Right kidney (tissue), 1 donor: ENCODE data around the gene EFL1.
"Not testable (repeated sequence)": the region's sequence is repeated elsewhere in the genome, so short reads cannot be mapped to it uniquely, and the experiment has no call there.

ENCODE experiments used
- DNase-seq: peaks from one replicate; pipeline ENCODE4 v3.0.0-alpha.2; 2016

The EFL1 gene

DNA sequence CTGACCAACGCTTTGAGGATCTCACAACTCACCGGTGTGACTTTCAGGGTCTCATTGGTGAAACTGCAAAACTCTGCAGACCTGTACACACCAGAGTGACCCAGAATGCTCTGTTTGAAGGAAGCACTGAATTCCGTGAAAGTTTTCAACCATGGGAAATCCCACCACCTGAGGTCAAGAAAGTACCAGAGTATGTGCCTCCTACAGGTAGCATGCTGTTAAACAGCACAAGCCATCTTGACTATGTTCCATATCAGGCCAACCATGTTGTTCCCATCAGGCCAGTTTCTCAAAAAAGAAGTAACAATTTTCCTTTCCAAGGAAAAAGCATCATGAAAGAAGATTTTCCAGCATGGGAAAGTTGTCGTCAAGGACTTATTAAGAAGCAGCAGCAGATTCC is 19.9 kb upstream of the EFL1 start:
- not testable (repeated sequence) for DNase-seq

DNA sequence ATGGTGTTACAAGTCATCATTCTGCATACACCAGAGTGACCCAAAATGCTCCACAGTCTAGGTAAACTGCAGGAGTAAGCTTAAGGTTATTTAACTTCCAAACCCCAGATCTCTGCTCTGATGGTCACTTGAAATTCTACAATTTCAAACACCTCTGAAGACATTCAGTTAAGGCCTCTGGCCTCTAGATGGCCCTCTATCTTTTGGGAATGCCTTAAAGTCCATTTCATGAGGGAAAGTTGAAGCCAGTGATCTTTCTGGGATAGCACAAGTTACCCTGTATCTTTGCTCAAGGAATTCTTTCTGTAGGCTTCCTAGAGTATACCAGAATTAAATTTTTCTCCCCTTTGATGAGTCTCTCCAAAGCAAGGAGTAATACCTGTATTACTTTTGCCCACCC is 18.7 kb upstream of the EFL1 start:
- DNase-seq = not testable (repeated sequence)

DNA sequence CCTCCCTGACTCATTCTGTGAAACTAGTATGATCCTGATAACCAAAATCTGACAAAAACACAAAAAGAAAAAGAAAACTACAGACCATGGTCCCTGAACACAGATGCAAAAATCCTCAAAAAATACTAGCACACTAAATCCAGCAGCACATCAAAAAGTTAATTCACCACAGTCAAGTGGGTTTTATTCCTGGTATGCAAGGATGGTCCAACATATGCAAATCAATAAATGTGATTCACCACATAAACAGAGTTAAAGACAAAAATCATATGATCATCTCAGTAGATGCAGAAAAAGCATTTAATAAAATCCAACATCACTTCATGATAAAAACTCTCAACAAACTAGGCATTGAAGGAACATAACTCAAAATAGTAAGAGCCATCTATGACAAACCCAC is 12.9 kb upstream of the EFL1 start:
- DNase-seq = no peak

DNA sequence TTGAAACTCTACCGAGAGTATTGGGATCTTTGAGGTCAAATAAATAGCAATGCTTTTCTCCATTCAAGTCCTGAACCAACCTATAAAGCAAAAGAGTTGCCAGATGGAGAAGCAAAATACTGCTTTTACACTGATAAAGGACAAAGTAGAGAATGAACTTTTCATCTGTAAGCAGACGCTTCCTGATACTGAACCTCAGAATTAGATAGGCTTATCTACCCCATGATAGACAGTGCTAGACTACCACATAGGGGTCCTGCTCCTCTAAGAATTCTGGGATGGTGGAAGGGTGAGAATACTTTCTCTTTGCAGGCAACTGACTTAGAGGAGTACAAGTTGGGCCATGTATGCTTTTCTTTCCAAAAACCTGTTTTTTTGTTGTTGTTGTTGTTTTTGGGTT is 9.6 kb upstream of the EFL1 start:
- no peak for DNase-seq

DNA sequence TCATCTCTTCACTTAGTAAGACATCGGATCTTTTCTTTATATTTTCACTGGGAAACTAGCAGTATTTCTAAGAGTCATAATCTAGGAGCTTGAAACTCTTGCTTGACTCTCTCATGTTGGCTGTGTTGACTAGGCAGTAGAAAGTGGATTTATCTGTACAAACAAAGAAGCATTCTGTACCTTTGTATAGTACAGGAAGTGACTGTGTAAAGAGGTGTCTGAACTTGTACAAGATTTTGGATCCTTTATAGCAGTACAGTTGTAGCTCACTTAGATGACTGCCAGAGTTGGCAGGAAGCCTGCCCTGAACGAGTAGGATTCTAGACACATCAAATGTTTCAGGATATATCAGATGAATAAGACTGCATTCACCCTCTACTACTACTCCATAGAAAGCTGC is 5.9 kb upstream of the EFL1 start:
- DNase-seq = not testable (repeated sequence)

DNA sequence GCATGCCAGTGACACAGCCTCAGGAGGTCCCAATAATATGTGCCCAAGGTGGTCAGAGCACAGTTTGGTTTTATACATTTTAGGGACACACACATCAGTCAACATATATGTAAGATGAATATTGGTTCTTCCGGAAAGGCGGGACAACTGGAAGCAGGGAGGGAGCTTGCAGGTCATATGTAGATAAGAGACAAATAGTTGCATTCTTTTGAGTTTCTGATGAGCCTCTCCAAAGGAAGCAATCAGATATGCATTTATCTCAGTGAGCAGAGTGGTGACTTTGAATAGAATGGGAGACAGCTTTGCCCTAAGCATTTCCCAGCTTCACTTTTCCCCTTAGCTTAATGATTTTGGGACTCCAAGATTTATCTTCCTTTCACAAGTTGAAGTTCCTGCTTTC is 4.6 kb upstream of the EFL1 start:
- not testable (repeated sequence) for DNase-seq

DNA sequence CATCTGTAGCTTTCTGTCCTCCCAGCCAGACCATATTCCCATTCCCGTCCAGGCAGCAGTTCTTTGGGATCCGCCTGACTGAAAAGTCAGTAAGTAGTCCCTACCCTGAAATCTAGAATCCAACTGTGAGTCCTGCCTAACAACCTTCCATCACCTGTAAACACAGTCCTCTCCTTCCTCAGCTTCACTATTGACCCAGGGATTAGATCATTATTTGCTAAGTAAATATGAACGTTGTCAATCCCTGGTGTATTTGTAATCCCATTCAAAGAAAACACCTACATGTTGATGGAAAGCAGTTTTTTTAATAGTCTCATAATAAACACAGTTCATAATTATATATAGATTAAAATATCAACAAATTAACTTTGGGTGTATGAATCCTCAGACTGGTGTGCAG is 816 bp upstream of the EFL1 start:
- DNase-seq = no peak

DNA sequence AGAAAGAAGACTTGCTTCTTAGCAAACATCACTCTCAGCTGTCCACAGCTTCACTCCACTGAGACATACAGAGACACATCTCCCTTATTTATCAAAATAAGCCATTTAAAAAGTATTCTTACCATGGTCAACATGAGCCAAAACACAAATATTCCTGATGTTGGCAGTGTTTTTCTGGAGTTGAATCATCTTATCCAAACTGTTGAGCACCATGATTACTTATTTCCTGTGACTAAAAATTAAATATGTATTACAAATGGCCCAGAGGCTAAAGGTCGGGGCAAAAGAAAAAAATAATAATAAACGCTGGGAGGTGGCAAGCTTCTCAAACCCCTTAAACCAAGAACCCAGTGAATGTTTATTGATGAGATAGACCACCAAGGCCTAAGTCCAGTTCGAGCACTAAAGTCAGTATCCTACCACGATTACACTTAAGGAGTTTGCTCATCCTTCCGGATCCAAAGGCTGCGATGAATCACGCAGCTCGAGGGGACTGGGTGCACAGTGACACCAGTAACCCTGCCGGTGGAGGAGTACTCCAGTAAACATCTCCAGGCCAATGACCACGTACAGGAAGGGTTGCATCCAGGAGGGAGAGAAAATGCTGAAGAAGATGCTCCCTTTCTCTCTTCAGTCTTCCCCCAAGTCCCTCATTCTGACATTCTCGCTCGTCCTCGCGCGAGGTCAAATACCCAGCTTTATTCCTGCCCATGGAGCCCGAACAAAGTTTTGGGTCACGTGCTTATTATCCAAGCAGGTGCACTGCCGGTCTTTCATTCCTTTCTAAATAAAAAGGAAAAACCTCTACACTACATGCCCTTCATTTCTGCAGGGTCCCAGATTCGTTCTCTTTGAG is 740 bp downstream of the EFL1 start:
- peak; percentile 10 for DNase-seq

DNA sequence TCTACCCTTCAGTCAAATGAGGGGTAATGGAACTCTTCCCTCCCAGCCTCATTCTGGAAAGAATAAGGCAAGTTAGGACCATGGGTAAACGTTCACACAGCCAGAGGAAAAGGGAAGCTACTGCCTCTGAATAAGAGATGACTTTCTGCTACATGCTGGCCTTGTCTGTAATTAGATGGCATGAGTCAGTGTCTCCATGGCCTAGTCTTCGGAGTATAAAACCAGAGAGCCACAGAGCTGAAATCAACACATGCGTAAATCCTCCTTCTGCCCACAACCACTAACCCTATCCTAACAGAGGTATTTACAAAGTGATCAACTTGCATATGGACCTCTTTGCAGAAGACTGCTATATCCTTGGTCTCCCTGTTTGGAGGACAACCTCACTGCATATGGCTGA is 14.3 kb downstream of the EFL1 start:
- DNase-seq = not testable (repeated sequence)

DNA sequence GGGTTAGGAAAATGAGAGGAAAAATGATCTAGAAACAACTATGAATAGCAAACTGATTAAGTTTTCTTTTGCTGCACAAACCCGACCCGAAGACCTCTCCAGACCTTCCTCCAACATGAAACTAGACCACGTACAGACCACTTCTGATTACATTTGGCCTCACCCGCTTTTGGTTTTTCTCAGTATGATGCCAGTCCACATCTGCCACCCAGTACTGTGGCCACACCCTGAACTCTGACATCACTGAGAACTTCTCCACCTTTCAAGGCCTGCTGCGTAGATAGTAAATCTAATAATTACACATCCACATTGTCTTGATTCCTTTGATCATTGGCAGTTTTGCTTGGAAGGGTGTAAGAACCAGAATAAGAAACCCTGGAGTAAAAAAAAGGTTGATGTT is 16.6 kb downstream of the EFL1 start:
- DNase-seq = not testable (repeated sequence)

DNA sequence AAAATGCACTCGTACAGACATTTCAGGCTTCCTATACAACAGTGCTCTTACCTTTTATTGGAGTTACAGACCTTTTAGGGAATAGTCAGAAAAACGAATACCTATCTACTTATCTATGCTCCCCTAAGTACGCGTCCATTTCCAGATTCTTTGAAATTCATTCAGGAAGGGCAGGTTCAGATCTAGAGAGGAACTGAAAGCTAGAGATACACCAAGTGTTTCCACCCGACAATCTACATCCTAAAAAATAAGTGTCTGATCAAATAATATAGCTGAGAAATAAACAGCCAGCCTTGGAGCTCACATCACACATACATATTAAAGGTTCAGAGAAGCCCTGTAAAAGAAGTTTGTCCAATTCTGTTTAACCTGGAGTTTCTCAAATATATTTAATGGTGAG is 18.9 kb downstream of the EFL1 start:
- not testable (repeated sequence) for DNase-seq

DNA sequence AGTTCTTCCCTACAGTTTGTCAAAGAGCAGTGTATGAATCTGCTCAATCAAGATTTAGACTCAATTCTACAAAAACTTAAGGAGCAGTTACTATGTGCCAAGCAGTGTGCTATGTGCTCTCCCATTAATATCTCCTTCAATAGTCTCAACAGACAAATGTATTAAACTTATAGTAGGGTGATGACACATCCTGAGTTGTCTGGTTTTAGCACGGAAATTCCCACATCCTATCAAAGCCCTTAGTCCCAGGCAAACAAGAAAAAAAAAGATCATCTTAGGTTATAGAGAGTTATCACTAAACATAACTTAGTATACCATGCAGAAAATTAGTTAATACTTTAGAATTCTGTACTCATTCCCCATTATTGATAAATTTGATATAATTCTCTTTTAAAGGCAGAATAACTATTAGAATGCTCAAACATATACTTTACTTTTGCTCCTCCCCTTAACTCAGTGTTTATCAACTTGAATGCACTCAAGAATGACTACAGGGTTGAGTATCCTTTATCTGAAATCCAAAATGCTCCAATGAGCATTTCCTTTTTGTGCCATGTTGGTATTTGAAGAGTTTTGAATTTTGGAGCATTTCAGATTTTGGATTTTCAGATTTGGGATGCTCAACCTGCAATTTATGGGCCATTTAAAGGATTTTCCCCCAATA is 20.6 kb downstream of the EFL1 start:
- not testable (repeated sequence) for DNase-seq

DNA sequence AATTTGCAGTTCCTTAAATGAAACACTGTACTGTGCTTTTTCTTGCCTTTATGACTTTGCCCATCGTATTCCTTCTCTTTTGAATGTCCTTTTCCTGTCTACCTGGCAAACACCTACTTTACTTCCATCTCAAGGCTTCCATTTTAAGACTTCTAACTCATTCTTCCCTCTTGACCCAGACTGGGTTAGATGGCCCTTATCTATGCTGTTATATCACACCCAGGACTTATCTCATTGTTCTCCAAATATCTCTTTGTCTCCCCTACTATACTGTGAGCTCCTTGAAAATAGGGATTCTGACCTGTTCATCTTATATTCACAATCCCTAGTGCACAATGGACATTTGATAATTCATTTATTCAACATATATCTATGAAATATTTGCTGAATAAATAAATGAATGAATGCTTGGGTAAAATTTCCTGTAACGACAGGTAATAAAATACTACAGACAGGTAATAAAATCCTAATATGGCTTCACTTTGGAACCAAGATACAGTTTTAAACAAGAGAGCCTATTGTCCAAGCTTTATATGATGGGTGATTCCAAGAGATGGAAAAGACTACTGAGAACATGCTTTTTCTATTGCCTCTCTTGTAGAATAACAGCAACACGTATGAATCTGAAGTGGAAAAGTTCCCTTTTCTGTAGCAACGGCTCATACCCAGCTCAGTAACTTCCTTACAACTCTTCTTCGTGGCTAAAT is 22.7 kb downstream of the EFL1 start:
- no peak for DNase-seq

DNA sequence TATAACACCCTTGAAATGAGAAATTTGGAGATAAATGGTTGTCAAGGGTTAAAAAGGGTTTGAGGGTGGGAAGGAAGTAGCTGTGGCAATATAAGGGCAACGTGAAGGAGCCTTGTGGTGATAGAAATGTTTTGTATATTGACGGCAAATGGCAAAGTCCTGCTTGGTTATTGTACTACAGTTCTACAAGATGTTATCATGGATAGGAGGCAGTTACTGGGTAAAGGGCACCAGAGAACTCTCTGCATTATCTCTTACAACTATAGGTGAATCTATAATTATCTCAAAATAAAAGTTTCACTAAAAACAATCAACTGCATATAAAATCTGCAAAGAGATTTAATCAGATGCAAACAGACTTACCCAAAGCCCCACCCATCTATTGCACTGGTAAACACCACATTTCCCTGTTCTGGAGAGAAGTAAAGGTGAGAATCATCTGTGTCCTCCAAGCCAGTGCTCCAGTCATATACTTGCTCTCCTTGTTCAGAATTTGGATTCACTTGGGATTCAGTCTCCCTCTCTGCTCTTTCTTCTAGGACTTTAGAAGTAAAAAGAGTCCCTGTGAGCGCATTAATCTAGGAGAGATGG is 24.5 kb downstream of the EFL1 start:
- not testable (repeated sequence) for DNase-seq

DNA sequence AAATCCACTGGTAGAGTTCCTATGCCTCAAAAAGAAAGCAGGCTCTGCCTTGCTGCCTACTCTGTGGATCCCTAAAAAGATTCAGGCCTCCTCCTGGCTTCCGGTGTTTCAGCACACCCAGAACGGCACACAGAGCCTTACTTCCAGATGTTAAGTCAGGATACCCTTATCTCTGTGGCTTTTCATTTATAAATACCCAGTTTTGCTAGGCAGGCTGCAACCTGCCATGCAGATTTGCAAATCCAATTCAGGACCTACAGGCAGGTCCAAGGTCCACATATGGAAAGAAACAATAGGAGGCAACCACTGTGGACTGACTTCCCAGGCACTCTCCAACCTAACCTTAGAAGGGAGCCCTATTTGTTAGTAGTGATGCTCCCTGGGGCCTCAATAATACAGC is 30.7 kb downstream of the EFL1 start:
- DNase-seq = no peak

DNA sequence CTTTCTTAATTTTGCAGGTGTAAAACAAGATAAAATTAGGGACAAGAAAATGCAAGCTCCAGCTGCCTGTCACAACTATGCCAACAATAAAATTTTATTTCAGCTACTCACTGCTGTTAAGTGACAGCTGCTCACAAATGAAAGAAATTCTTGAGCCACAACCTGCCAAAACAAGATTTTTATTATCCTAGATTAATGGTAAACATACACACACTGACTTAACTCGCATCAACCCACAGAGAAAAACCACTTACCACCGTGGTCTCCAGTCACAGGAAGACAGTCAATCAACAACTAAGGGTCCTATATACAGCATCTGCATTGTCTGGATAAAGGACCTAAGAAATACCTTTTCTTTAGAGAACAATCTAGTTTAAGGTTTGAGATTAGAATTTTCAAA is 31.3 kb downstream of the EFL1 start:
- DNase-seq = no peak

DNA sequence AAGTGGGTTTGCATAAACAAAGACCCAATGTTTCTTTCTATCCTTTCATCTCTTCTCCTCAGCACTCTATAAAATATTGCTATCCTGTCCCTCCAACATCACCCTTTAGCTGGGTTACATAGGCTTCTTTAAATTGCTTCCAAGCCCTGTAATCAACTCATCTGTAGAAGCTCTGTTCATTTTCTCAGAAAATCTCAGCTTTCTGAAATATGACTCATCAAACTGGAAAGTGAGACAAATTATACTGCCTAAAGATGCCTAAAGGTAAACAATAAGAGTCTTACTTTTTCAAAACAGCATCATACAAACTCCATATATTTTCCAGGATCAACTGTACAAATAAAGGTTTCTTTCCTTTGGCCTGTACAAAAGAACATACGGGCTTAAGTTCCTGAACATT is 33.8 kb downstream of the EFL1 start:
- DNase-seq = no peak

DNA sequence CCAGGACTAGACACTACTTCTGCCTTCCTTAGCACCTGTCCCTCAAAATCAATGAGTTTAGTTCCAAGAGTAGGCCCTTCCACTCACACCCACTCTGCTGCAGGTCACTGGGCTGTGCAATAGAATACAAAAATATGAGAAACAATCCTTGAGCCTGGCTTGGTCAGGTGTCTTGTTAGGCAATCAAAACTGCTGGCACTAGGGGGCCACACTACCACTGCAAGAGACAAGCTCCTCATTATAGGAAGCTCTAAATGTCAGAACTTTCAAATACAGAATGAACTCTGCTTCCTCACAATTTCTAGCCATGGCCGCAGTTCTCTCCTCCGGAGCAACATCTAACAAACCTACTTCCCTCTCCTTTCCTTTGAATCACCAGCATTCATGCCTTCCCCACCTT is 41.0 kb downstream of the EFL1 start:
- not testable (repeated sequence) for DNase-seq

DNA sequence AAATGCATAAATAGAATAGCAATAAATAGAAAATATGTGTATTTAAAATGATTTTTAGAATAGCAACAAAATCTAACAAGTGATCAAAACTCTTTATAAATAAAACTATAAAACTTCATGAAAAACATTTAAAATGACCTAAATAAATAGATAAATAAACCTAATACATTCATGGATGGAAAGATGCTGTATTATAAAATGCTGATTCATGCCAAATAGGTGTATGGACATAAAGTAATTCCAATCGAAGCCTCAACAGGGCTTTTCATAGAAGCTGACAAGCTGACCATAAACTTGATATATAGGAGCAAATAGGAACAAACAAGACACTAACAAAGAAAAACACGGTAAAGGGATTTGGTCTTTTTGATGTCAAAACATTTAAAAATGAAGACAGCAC is 46.4 kb downstream of the EFL1 start:
- not testable (repeated sequence) for DNase-seq

DNA sequence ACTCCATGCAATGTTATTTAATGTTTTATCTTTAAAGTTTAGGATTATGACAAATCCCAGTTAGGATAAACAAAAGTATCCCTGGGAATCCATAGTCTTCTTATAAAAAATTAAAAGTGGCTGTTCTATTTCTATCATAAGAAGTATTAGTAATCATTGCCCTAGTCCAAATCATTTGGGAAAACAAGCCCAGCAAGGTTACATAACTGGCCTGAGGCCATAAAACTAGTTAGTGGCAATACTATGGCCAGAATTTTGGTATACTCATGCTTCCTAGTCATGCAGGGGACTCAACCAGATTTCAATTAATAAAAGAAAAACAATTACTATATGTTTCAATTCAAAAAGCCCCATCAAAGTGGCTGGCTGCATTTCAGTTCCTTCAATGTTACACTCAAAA is 50.3 kb downstream of the EFL1 start:
- DNase-seq = not testable (repeated sequence)

DNA sequence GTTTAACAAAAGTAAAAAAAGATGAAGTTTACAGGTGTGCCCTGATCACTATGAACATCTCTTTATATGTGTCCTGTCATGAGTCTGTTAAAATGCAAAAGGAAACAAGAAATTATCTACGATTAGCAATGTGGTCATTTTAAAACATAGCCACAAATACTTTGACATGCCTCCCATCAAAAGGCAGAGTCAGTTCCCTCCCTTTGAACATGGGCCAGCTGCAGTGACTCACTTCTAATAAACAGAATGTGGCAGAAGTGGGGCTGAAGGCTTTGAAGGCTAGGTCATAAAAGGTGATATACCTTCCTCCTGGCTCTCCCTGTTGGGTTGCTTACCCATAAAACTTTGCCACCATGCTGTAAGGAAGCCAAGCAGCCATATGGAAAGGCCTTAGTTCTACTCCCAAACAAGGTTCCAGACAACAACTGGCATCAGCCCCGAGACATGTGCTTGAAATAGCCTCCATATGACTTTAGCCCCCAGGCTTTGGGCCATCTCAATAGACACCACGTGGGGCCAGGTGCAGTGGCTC is 52.4 kb downstream of the EFL1 start:
- not testable (repeated sequence) for DNase-seq

DNA sequence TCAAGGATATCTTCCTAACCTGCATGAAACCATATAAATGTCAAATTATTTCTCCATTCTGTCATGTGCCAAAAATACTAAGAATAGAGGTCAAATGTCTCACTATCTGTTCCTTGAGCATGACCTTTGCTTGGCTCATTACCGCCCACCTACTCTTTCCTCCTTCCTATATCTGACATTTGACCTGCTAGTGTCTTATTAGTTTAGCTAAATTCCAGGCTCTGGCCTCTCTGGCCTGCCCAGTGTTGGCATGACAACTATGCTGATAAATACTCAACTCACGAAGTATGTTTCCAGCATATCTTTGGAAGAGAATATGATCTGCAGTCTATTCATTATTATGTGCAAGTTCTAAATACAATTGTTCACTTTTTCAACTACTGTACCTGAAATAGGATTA is 58.0 kb downstream of the EFL1 start:
- not testable (repeated sequence) for DNase-seq
